Measurements from ENCODE around the gene CIP2A. TPM values are rescaled to one million over a fixed set of nuclear protein-coding genes. Genes with fewer than 3 reads are reported as not detected.

The CIP2A gene
- total RNA-seq, 1 experiment from 2014 or later = 34.3 TPM

- in situ Hi-C loops (cut with HindIII; ENCODE audit: low sequenced_read_pairs) = no loop called here
- DNase-seq (ENCODE audit: low spot score) = no peak
Measured at GRCh38 chr3:108566599-108566998, 22.6 kb downstream of the CIP2A start.

GRCh38 chr3:108565506-108565905, 23.7 kb downstream of the CIP2A start:
- in situ Hi-C loops (cut with HindIII; ENCODE audit: low sequenced_read_pairs) = no loop called here
- DNase-seq (ENCODE audit: low spot score) = no peak

- no peak for DNase-seq (ENCODE audit: low spot score)
- in situ Hi-C loops (cut with HindIII; ENCODE audit: low sequenced_read_pairs) = no loop called here
Measured at GRCh38 chr3:108564564-108564963, 24.7 kb downstream of the CIP2A start.

GRCh38 chr3:108562565-108562964, 26.7 kb downstream of the CIP2A start:
- DNase-seq (ENCODE audit: low spot score) = no peak
- in situ Hi-C loops (cut with HindIII; ENCODE audit: low sequenced_read_pairs) = no loop called here

GRCh38 chr3:108555966-108556581, 33.2 kb downstream of the CIP2A start:
- no peak for DNase-seq (ENCODE audit: low spot score)
- in situ Hi-C loops (cut with HindIII; ENCODE audit: low sequenced_read_pairs) = no loop called here

GRCh38 chr3:108554913-108555571, 34.2 kb downstream of the CIP2A start:
- in situ Hi-C loops (cut with HindIII; ENCODE audit: low sequenced_read_pairs) = no loop called here
- DNase-seq (ENCODE audit: low spot score) = no peak

GRCh38 chr3:108554229-108554628, 35.0 kb downstream of the CIP2A start:
- in situ Hi-C loops (cut with HindIII; ENCODE audit: low sequenced_read_pairs) = no loop called here
- no peak for DNase-seq (ENCODE audit: low spot score)

GRCh38 chr3:108552267-108553159, 36.7 kb downstream of the CIP2A start:
- DNase-seq (ENCODE audit: low spot score) = peak; percentile 59
- in situ Hi-C loops (cut with HindIII; ENCODE audit: low sequenced_read_pairs) = no loop called here

- in situ Hi-C loops (cut with HindIII; ENCODE audit: low sequenced_read_pairs) = no loop called here
- DNase-seq (ENCODE audit: low spot score) = no peak
Measured at GRCh38 chr3:108548886-108549285, 40.4 kb downstream of the CIP2A start.

GRCh38 chr3:108548304-108548703, 40.9 kb downstream of the CIP2A start:
- in situ Hi-C loops (cut with HindIII; ENCODE audit: low sequenced_read_pairs) = no loop called here
- DNase-seq (ENCODE audit: low spot score) = no peak

- DNase-seq (ENCODE audit: low spot score) = no peak
- in situ Hi-C loops (cut with HindIII; ENCODE audit: low sequenced_read_pairs) = no loop called here
Measured at GRCh38 chr3:108546692-108547091, 42.5 kb downstream of the CIP2A start.

GRCh38 chr3:108546247-108546646, 43.0 kb downstream of the CIP2A start:
- in situ Hi-C loops (cut with HindIII; ENCODE audit: low sequenced_read_pairs) = no loop called here
- DNase-seq (ENCODE audit: low spot score) = no peak

- in situ Hi-C loops (cut with HindIII; ENCODE audit: low sequenced_read_pairs) = no loop called here
- no peak for DNase-seq (ENCODE audit: low spot score)
Measured at GRCh38 chr3:108538083-108538482, 51.2 kb downstream of the CIP2A start.

GRCh38 chr3:108528459-108529252, 60.6 kb downstream of the CIP2A start:
- no peak for DNase-seq (ENCODE audit: low spot score)
- in situ Hi-C loops (cut with HindIII; ENCODE audit: low sequenced_read_pairs) = no loop called here

GRCh38 chr3:108527817-108528216, 61.4 kb downstream of the CIP2A start:
- no peak for DNase-seq (ENCODE audit: low spot score)

GRCh38 chr3:108527109-108527508, 62.1 kb downstream of the CIP2A start:
- in situ Hi-C loops (cut with HindIII; ENCODE audit: low sequenced_read_pairs) = no loop called here
- no peak for DNase-seq (ENCODE audit: low spot score)

More at GRCh38 chr3:108527817-108528216, 61.4 kb downstream of the CIP2A start:
- in situ Hi-C loops (cut with HindIII; ENCODE audit: low sequenced_read_pairs) = no loop called here

- no peak for DNase-seq (ENCODE audit: low spot score)
- in situ Hi-C loops (cut with HindIII; ENCODE audit: low sequenced_read_pairs) = no loop called here
Measured at GRCh38 chr3:108525971-108526370, 63.3 kb downstream of the CIP2A start.

- DNase-seq (ENCODE audit: low spot score) = no peak
Measured at GRCh38 chr3:108525256-108525655, 64.0 kb downstream of the CIP2A start.

GRCh38 chr3:108524537-108524936, 64.7 kb downstream of the CIP2A start:
- no peak for DNase-seq (ENCODE audit: low spot score)
- in situ Hi-C loops (cut with HindIII; ENCODE audit: low sequenced_read_pairs) = no loop called here

More at GRCh38 chr3:108525256-108525655, 64.0 kb downstream of the CIP2A start:
- in situ Hi-C loops (cut with HindIII; ENCODE audit: low sequenced_read_pairs) = no loop called here
